HEK293 (cell line): ENCODE measurements around the gene PDE4D.

ENCODE experiments used
- GFI1B ChIP-seq: fragments of 450-650 bp; formaldehyde crosslinking; IDR thresholded peaks from 2 replicates; pipeline ENCODE4 v1.5.1; 2016; ENCODE audit warnings: missing biosample characterization, missing genetic modification characterization
- GLIS1 ChIP-seq: fragments of 450-650 bp; formaldehyde crosslinking; IDR thresholded peaks from 2 replicates; pipeline ENCODE4 v1.5.1; 2016; ENCODE audit warnings: missing biosample characterization, missing genetic modification characterization
- HOXC10 ChIP-seq: sonication (generic); formaldehyde crosslinking; IDR thresholded peaks from 2 replicates; pipeline ENCODE4 v1.8.1; 2023; ENCODE audit warnings: mild to moderate bottlenecking, missing genetic modification reagents
- IKZF3 ChIP-seq: fragments of 450-650 bp; IDR thresholded peaks from 2 replicates; pipeline ENCODE4 v1.5.0; 2018; ENCODE audit warnings: missing biosample characterization, mild to moderate bottlenecking, missing genetic modification characterization, moderate library complexity
- KLF10 ChIP-seq: fragments of 450-650 bp; IDR thresholded peaks from 2 replicates; pipeline ENCODE4 v1.5.1; 2018; ENCODE audit warnings: missing biosample characterization, mild to moderate bottlenecking, missing genetic modification characterization
- KLF8 ChIP-seq: fragments of 450-650 bp; formaldehyde crosslinking; IDR thresholded peaks from 2 replicates; pipeline ENCODE4 v1.5.1; 2016; ENCODE audit warnings: missing biosample characterization, missing genetic modification characterization
- OVOL3 ChIP-seq: fragments of 450-650 bp; formaldehyde crosslinking; IDR thresholded peaks from 2 replicates; pipeline ENCODE4 v1.5.1; 2016; ENCODE audit warnings: missing biosample characterization, missing genetic modification characterization
- SCRT2 ChIP-seq: fragments of 450-650 bp; formaldehyde crosslinking; IDR thresholded peaks from 2 replicates; pipeline ENCODE4 v1.5.1; 2016; ENCODE audit warnings: missing biosample characterization, missing genetic modification characterization
- SP2 ChIP-seq: fragments of 450-650 bp; formaldehyde crosslinking; IDR thresholded peaks from 2 replicates; pipeline ENCODE4 v1.5.1; 2016; ENCODE audit warnings: missing biosample characterization, missing genetic modification characterization
- TCF7L2 ChIP-seq: IDR thresholded peaks from 2 replicates; pipeline ENCODE4 v1.6.1; 2011; ENCODE audit warnings: low read depth, mild to moderate bottlenecking, inconsistent platforms, low read length, moderate library complexity, borderline replicate concordance
- WT1 ChIP-seq: fragments of 450-650 bp; formaldehyde crosslinking; IDR thresholded peaks from 2 replicates; pipeline ENCODE4 v1.5.1; 2016; ENCODE audit warnings: missing biosample characterization, missing genetic modification characterization
- YY2 ChIP-seq: fragments of 450-650 bp; formaldehyde crosslinking; IDR thresholded peaks from 2 replicates; pipeline ENCODE4 v1.5.1; 2016; ENCODE audit warnings: missing biosample characterization, missing genetic modification characterization
- ZBTB1 ChIP-seq: fragments of 450-650 bp; formaldehyde crosslinking; IDR thresholded peaks from 2 replicates; pipeline ENCODE4 v1.5.1; 2016; ENCODE audit warnings: missing biosample characterization, missing genetic modification characterization
- ZBTB21 ChIP-seq: fragments of 450-650 bp; formaldehyde crosslinking; IDR thresholded peaks from 2 replicates; pipeline ENCODE4 v1.5.1; 2017; ENCODE audit warnings: missing biosample characterization, missing genetic modification characterization
- ZBTB7A ChIP-seq: fragments of 450-650 bp; formaldehyde crosslinking; IDR thresholded peaks from 2 replicates; pipeline ENCODE4 v1.5.1; 2016; ENCODE audit warnings: low read depth, missing biosample characterization, missing genetic modification characterization
- ZEB2 ChIP-seq: fragments of 450-650 bp; formaldehyde crosslinking; IDR thresholded peaks from 2 replicates; pipeline ENCODE4 v1.5.1; 2016; ENCODE audit warnings: missing biosample characterization, missing genetic modification characterization
- ZFP69B ChIP-seq: fragments of 450-650 bp; formaldehyde crosslinking; IDR thresholded peaks from 2 replicates; pipeline ENCODE4 v1.5.1; 2016; ENCODE audit warnings: missing biosample characterization, missing genetic modification characterization
- ZNF157 ChIP-seq: fragments of 450-650 bp; formaldehyde crosslinking; IDR thresholded peaks from 2 replicates; pipeline ENCODE4 v1.5.1; 2016; ENCODE audit warnings: missing biosample characterization, missing genetic modification characterization
- ZNF202 ChIP-seq: fragments of 450-650 bp; formaldehyde crosslinking; IDR thresholded peaks from 2 replicates; pipeline ENCODE4 v1.5.1; 2016; ENCODE audit warnings: missing biosample characterization, missing genetic modification characterization, borderline replicate concordance
- ZNF311 ChIP-seq: fragments of 450-650 bp; formaldehyde crosslinking; IDR thresholded peaks from 2 replicates; pipeline ENCODE4 v1.5.1; 2017; ENCODE audit warnings: missing biosample characterization, missing genetic modification characterization, borderline replicate concordance
- ZNF350 ChIP-seq: fragments of 450-650 bp; formaldehyde crosslinking; IDR thresholded peaks from 2 replicates; pipeline ENCODE4 v1.5.0; 2017; ENCODE audit warnings: missing biosample characterization, mild to moderate bottlenecking, missing genetic modification characterization
- ZNF366 ChIP-seq: fragments of 450-650 bp; formaldehyde crosslinking; conservative IDR thresholded peaks from 2 replicates; pipeline ENCODE4 v1.5.1; 2016; ENCODE audit warnings: missing biosample characterization, missing genetic modification characterization
- ZNF394 ChIP-seq: fragments of 450-650 bp; formaldehyde crosslinking; IDR thresholded peaks from 2 replicates; pipeline ENCODE4 v1.5.1; 2016; ENCODE audit warnings: missing biosample characterization, missing genetic modification characterization, mild to moderate bottlenecking, moderate library complexity, borderline replicate concordance
- ZNF416 ChIP-seq: fragments of 450-650 bp; formaldehyde crosslinking; IDR thresholded peaks from 2 replicates; pipeline ENCODE4 v1.5.1; 2016; ENCODE audit warnings: missing biosample characterization, missing genetic modification characterization
- ZNF473 ChIP-seq: fragments of 450-650 bp; formaldehyde crosslinking; IDR thresholded peaks from 2 replicates; pipeline ENCODE4 v1.5.1; 2017; ENCODE audit warnings: missing biosample characterization, missing genetic modification characterization
- ZNF48 ChIP-seq: fragments of 450-650 bp; formaldehyde crosslinking; IDR thresholded peaks from 2 replicates; pipeline ENCODE4 v1.5.1; 2016; ENCODE audit warnings: missing biosample characterization, missing genetic modification characterization
- ZNF544 ChIP-seq: fragments of 450-650 bp; formaldehyde crosslinking; IDR thresholded peaks from 2 replicates; pipeline ENCODE4 v1.5.0; 2017; ENCODE audit warnings: missing biosample characterization, missing genetic modification characterization
- ZNF549 ChIP-seq: fragments of 450-650 bp; IDR thresholded peaks from 2 replicates; pipeline ENCODE4 v1.5.1; 2018; ENCODE audit warnings: missing biosample characterization, missing genetic modification characterization, mild to moderate bottlenecking, inconsistent platforms, moderate library complexity
- TF ChIP-seq, protein P1 (sequence below): fragments of 450-650 bp; formaldehyde crosslinking; IDR thresholded peaks from 2 replicates; pipeline ENCODE4 v1.5.1; 2017; ENCODE audit warnings: missing biosample characterization, missing genetic modification characterization
- TF ChIP-seq, protein P2 (sequence below): fragments of 450-650 bp; formaldehyde crosslinking; IDR thresholded peaks from 2 replicates; pipeline ENCODE4 v1.5.1; 2016; ENCODE audit warnings: missing biosample characterization, missing genetic modification characterization
- TF ChIP-seq, protein P3 (sequence below): fragments of 450-650 bp; IDR thresholded peaks from 2 replicates; pipeline ENCODE4 v1.5.1; 2018; ENCODE audit warnings: missing biosample characterization, mild to moderate bottlenecking, missing genetic modification characterization
- TF ChIP-seq, protein P4 (sequence below): IDR thresholded peaks from 2 replicates; pipeline ENCODE4 v1.6.1; 2011; ENCODE audit warnings: mild to moderate bottlenecking, low read depth, low read length, borderline replicate concordance
- TF ChIP-seq, protein P5 (sequence below): fragments of 450-650 bp; IDR thresholded peaks from 2 replicates; pipeline ENCODE4 v1.5.1; 2018; ENCODE audit warnings: missing biosample characterization, missing genetic modification characterization

Gene PDE4D

DNA sequence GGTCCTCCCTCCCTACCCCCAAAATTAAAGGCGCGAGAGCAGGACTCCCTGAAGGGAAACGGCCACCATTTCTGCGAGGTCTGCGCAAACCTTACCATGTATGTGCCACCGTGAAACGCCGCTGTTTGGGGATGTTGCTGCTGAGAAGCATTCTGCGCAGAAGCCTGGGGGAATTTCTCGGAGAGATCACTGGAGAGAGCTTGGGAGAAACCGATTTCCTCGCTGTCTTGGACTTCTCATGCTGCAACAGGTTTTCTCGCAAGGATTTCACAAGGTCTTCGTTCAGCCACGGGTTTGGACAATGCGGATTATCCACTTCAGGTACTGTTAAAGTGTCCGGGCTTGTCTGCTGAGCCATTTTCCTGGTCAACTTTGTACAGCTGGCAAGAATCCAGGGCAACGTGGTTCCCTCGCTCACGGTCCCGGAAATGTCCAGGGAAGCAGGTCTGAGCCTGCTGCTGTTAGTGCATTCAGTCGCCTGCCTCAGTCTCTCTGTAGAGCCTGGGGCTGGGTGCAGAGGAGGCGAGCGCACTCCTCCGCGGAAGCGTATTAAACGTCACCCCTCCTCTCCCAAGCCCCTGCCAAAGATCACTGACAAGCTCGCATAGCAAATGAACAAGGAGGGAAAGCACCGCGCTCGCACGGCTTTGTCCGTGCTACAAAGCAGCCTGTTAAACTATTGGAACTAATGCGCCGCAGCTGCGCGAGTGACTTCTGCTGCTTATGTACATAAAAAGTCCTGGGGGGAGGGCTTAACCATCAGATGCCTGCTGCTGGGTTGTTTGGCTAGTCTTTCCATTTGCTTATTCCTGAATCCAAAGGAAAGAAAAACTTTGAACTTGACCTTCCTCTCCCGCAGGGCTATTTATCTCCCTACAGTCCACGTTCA is 125.1 kb downstream of the PDE4D start (continued):
- TF ChIP-seq, protein P1, sequence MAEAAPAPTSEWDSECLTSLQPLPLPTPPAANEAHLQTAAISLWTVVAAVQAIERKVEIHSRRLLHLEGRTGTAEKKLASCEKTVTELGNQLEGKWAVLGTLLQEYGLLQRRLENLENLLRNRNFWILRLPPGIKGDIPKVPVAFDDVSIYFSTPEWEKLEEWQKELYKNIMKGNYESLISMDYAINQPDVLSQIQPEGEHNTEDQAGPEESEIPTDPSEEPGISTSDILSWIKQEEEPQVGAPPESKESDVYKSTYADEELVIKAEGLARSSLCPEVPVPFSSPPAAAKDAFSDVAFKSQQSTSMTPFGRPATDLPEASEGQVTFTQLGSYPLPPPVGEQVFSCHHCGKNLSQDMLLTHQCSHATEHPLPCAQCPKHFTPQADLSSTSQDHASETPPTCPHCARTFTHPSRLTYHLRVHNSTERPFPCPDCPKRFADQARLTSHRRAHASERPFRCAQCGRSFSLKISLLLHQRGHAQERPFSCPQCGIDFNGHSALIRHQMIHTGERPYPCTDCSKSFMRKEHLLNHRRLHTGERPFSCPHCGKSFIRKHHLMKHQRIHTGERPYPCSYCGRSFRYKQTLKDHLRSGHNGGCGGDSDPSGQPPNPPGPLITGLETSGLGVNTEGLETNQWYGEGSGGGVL (tag by site-specific recombination), result no peak
- TF ChIP-seq ZNF549 (tag by site-specific recombination) (no peak), IKZF3 (tag by site-specific recombination) (peak; percentile 91), ZNF473 (no peak), OVOL3 (tag by site-specific recombination) (no peak), ZNF416 (tag by site-specific recombination) (no peak), ZNF48 (no peak), SCRT2 (tag by site-specific recombination) (peak; percentile 97), ZNF202 (no peak), ZNF311 (no peak), GLIS1 (tag by site-specific recombination) (peak; percentile 43), ZNF366 (peak; percentile 71), HOXC10 (CRISPR knock-in tag) (no peak), ZBTB7A (tag by site-specific recombination) (no peak), ZBTB1 (tag by site-specific recombination) (no peak), GFI1B (tag by site-specific recombination) (no peak; the same call in 1 of the 2 replicates), KLF10 (tag by site-specific recombination) (no peak), YY2 (tag by site-specific recombination) (no peak), TCF7L2 (no peak), ZNF544 (no peak), KLF8 (no peak; the same call in 1 of the 2 replicates), ZBTB21 (tag by site-specific recombination) (peak; percentile 63), ZNF394 (tag by site-specific recombination) (peak; percentile 29; the same call in 1 of the 2 replicates), ZFP69B (tag by site-specific recombination) (no peak), ZNF157 (tag by site-specific recombination) (no peak), ZNF350 (tag by site-specific recombination) (no peak), SP2 (tag by site-specific recombination) (peak; percentile 43; the same call in 1 of the 2 replicates), ZEB2 (peak; percentile 81), WT1 (tag by site-specific recombination) (peak; percentile 30; the same call in 1 of the 2 replicates)
- TF ChIP-seq, protein P2, sequence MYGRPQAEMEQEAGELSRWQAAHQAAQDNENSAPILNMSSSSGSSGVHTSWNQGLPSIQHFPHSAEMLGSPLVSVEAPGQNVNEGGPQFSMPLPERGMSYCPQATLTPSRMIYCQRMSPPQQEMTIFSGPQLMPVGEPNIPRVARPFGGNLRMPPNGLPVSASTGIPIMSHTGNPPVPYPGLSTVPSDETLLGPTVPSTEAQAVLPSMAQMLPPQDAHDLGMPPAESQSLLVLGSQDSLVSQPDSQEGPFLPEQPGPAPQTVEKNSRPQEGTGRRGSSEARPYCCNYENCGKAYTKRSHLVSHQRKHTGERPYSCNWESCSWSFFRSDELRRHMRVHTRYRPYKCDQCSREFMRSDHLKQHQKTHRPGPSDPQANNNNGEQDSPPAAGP (tag by site-specific recombination), result no peak
- TF ChIP-seq, protein P3, sequence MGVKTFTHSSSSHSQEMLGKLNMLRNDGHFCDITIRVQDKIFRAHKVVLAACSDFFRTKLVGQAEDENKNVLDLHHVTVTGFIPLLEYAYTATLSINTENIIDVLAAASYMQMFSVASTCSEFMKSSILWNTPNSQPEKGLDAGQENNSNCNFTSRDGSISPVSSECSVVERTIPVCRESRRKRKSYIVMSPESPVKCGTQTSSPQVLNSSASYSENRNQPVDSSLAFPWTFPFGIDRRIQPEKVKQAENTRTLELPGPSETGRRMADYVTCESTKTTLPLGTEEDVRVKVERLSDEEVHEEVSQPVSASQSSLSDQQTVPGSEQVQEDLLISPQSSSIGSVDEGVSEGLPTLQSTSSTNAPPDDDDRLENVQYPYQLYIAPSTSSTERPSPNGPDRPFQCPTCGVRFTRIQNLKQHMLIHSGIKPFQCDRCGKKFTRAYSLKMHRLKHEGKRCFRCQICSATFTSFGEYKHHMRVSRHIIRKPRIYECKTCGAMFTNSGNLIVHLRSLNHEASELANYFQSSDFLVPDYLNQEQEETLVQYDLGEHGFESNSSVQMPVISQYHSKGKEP (tag by site-specific recombination), result peak; percentile 87
- TF ChIP-seq, protein P4, sequence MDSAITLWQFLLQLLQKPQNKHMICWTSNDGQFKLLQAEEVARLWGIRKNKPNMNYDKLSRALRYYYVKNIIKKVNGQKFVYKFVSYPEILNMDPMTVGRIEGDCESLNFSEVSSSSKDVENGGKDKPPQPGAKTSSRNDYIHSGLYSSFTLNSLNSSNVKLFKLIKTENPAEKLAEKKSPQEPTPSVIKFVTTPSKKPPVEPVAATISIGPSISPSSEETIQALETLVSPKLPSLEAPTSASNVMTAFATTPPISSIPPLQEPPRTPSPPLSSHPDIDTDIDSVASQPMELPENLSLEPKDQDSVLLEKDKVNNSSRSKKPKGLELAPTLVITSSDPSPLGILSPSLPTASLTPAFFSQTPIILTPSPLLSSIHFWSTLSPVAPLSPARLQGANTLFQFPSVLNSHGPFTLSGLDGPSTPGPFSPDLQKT, result no peak
- TF ChIP-seq, protein P5, sequence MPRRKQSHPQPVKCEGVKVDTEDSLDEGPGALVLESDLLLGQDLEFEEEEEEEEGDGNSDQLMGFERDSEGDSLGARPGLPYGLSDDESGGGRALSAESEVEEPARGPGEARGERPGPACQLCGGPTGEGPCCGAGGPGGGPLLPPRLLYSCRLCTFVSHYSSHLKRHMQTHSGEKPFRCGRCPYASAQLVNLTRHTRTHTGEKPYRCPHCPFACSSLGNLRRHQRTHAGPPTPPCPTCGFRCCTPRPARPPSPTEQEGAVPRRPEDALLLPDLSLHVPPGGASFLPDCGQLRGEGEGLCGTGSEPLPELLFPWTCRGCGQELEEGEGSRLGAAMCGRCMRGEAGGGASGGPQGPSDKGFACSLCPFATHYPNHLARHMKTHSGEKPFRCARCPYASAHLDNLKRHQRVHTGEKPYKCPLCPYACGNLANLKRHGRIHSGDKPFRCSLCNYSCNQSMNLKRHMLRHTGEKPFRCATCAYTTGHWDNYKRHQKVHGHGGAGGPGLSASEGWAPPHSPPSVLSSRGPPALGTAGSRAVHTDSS (tag by site-specific recombination), result no peak
